ENCODE measurements around the gene JAKMIP3. TPM values are rescaled to one million over a fixed set of nuclear protein-coding genes. Genes with fewer than 3 reads are reported as not detected.

The JAKMIP3 gene
- total RNA-seq: under 1 TPM; 0.40 to 0.52 TPM

DNA sequence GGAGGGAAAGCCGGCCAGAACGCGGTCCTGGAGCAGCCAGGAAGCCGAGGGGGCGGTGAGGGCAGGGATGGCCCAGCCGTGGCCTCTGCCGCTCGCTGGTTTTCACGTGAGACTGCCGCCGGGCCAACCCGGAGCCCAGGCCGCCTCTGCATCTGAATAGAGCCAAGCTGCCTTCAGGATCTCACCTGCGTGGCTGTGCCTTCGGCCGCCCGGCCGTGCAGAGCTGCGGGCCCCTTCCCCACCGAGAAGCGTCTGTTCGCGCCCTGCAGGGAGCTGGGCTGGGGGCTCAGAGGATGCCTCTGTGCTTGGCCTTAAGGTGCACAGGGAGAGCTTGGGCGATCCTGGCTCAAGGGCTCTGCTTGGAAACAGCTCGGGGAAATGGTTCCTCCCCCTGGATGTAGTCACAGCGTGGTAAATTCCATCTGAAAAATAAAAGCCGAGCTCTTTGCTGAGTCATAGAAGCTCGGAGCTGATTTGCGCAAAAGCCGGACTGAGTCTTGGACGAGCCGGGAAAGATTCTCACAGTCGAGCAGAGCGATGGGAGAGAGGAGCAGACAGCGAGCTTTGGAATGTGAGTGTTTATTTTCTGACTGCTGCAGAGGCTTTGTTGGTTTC is at the start of gene JAKMIP3:
JAKMIP3 (plus strand) TSS at position 456 of the 615 bp plus-strand sequence. CDS start 38,863 bp downstream, outside the sequence.
- Mint-ChIP-seq H3K4me3 (peak within 1 kb of the TSS; percentile 21), H3K27me3 (ENCODE audit: low read depth) (peaks cover 6% of the 10 kb centered on the region), H3K27ac (no peak within 1 kb of the TSS), H3K4me1 (ENCODE audit: low read depth) (peaks cover 6% of the 10 kb centered on the region), H3K9me3 (no peaks in the 10 kb centered on the region), H3K36me3 (ENCODE audit: low read depth) (no peaks in the 10 kb centered on the region)
- CTCF ChIA-PET: no interaction called here
- intact Hi-C loops (cut with micrococcal nuclease): no loop called here
- no peak for DNase-seq

DNA sequence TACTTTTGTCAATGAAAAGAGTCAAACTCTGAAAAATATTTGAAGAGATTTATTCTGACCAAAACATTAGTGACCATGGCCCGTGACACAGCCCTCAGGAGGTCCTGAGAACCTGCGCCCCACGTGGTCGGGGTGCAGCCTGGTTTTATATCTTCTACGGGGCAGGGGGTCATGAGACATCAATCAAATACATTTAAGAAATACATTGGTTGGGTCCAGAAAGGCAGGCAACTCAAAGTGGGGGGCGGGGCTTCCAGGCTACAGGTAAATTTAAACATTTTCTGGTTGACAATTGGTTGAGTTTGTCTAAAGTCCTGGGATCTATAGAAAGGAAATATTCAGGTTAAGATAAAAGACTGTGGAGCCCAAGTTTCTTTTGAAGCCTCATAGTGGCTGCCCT is 49.2 kb upstream of the JAKMIP3 start:
- intact Hi-C loops (cut with micrococcal nuclease): no loop called here
- CTCF ChIA-PET: no interaction called here
- no peak for DNase-seq
- Mint-ChIP-seq H3K4me1 (ENCODE audit: low read depth) (no peaks in the 10 kb centered on the region), H3K36me3 (ENCODE audit: low read depth) (no peaks in the 10 kb centered on the region), H3K27ac (no peak overlapping the region), H3K4me3 (no peak overlapping the region), H3K9me3 (no peaks in the 10 kb centered on the region), H3K27me3 (ENCODE audit: low read depth) (no peaks in the 10 kb centered on the region)

DNA sequence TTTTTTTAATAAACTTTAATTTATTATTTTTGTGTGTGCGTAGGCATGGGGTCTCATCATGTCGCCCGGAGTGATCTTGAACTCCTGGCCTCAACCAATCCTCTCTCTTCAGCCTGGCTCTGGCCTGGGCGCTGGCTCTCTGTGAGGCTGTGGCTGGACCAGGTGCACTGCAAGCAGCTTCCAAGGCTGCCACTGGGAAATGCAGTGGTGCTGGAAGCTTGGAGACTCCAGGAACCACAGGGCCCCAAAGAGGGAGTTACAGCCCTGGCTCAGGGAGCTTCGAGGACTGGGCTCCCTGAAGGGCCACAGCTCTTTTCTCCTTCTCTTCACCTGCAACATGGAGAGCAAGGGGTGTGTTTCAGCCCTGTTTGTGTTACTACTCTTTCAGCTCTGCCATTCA is 47.3 kb upstream of the JAKMIP3 start:
- peaks cover 6% of the 10 kb centered on the region for H3K4me1 Mint-ChIP-seq (ENCODE audit: low read depth)
- H3K9me3 Mint-ChIP-seq: no peaks in the 10 kb centered on the region
- H3K27ac Mint-ChIP-seq: no peak overlapping the region
- DNase-seq: no peak
- CTCF ChIA-PET: interaction anchor here (0.7 to 5.5 kb wide), 2 partner anchors 124 to 131 kb away, joined by 3 to 94 read pairs; no protein-coding TSS in a partner anchor
- no peak overlapping the region for H3K4me3 Mint-ChIP-seq
- H3K36me3 Mint-ChIP-seq (ENCODE audit: low read depth): no peaks in the 10 kb centered on the region
- intact Hi-C loops (cut with micrococcal nuclease): no loop called here
- peaks cover 5% of the 10 kb centered on the region for H3K27me3 Mint-ChIP-seq (ENCODE audit: low read depth)

DNA sequence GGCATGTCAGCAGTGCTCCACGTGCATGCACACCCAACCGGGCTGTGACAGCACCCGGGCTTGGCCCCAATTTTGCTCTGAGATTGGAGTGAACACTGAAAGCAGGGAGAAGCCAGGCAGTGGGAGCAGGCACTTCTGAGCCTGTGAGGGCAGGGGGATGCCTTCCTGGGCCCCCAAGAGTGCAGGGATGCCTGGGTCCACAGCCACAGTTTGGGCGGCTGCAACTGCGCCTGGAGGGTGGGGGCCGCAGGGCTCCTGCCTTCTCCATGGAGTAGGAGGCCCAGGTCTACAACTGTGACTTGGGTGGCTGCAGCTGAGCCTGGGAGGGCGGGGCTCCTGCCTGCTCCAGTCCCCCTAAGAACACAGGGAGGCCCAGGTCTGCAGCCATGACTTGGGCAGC is 46.4 kb upstream of the JAKMIP3 start:
- CTCF ChIA-PET: interaction anchor here (1.6 to 5.5 kb wide), 2 partner anchors 9 to 132 kb away, joined by 5 to 94 read pairs; no protein-coding TSS in a partner anchor
- H3K9me3 Mint-ChIP-seq: no peaks in the 10 kb centered on the region
- H3K27ac Mint-ChIP-seq: no peak overlapping the region
- DNase-seq: no peak
- H3K4me3 Mint-ChIP-seq: no peak overlapping the region
- peaks cover 7% of the 10 kb centered on the region for H3K27me3 Mint-ChIP-seq (ENCODE audit: low read depth)
- H3K4me1 Mint-ChIP-seq (ENCODE audit: low read depth): peaks cover 9% of the 10 kb centered on the region
- no peaks in the 10 kb centered on the region for H3K36me3 Mint-ChIP-seq (ENCODE audit: low read depth)
- intact Hi-C loops (cut with micrococcal nuclease): no loop called here

DNA sequence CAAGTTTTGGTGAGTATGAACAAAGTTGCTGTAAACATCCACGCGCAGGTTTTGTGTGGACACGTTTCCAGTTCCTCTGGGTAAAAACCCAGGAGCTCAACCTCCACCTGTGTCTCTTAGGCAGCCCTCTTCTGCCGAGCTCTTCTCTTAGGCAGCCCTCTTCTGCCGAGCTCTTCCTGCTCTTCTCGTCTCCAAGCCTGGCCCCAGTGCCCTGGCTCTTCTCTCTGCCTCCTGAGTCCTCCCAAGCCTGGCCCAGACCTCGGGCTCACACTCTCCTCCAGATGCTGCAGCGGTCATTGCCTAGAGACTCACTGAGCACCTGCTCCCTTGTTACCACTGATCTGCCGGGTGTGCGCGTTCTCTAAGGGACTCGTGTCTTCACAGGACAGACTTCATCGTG is 45.3 kb upstream of the JAKMIP3 start:
- Mint-ChIP-seq H3K27me3 (ENCODE audit: low read depth) (peaks cover 10% of the 10 kb centered on the region), H3K27ac (no peak overlapping the region), H3K36me3 (ENCODE audit: low read depth) (no peaks in the 10 kb centered on the region), H3K4me1 (ENCODE audit: low read depth) (peaks cover 9% of the 10 kb centered on the region), H3K9me3 (no peaks in the 10 kb centered on the region), H3K4me3 (no peak overlapping the region)
- intact Hi-C loops (cut with micrococcal nuclease): loop anchor here (10.0 kb wide), 1 partner anchor 124 kb away; no protein-coding TSS in a partner anchor
- CTCF ChIA-PET: interaction anchor here (1.6 to 5.5 kb wide), 2 partner anchors 8 to 133 kb away, joined by 5 to 94 read pairs; no protein-coding TSS in a partner anchor
- DNase-seq: no peak

DNA sequence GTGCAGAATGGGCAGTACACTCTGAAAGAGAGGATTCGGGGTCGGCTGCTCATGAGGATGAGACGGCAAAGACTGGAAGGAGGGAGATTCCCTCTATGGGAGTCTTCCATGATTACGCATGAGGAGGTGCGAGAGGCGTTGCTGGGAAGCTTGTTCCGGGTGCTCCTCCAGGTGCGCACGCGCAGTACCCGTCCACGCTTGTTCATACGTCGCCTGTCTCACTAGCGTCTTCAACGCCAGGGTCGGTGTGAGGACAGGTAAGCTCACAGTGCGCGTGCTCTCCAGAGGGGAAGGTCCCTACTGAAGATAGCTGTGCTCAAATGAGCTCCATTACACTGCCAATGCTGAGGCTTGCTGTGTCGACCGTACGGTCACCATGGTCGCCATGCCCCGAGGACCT is 44.7 kb upstream of the JAKMIP3 start:
- Mint-ChIP-seq H3K9me3 (no peaks in the 10 kb centered on the region), H3K36me3 (ENCODE audit: low read depth) (no peaks in the 10 kb centered on the region), H3K4me3 (no peak overlapping the region), H3K4me1 (ENCODE audit: low read depth) (peaks cover 9% of the 10 kb centered on the region), H3K27me3 (ENCODE audit: low read depth) (peaks cover 13% of the 10 kb centered on the region), H3K27ac (no peak overlapping the region)
- DNase-seq: no peak
- CTCF ChIA-PET: interaction anchor here (5.5 kb wide), 1 partner anchor 134 kb away, joined by 94 read pairs; no protein-coding TSS in a partner anchor
- intact Hi-C loops (cut with micrococcal nuclease): loop anchor here (10.0 kb wide), 1 partner anchor 124 kb away; no protein-coding TSS in a partner anchor

DNA sequence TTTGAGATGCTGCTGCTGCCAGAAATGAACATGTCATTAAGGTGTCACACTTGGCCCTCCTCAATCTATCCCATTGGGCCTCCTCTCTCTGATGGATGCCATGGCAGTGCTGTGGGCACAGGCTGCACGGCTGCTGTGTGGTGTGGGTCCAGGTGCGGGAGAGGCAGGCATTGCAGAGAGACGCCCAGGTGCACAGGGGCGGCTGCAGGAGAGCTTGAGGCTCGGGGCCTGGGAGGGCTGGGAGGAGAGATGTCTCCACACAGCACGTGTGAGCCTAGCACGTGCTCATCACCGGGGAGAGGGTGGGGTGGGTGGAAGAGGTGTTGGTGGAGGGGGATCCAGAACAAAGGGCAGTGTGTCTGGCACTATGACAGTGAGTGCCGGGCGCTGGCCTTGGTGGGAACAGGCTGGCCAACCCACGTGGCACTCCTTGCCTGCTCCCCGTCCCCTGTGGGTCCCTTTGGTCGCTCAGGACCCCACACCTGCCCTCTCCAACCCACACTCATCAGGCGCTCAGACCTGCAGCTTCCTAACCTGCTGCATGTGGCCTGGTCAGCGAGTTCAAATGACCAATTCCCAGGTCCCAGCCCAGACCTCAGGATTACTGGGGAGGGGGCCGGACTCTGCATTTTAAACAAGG is 44.1 kb upstream of the JAKMIP3 start:
- Mint-ChIP-seq H3K27me3 (ENCODE audit: low read depth) (peaks cover 13% of the 10 kb centered on the region), H3K36me3 (ENCODE audit: low read depth) (no peaks in the 10 kb centered on the region), H3K4me3 (no peak overlapping the region), H3K9me3 (no peaks in the 10 kb centered on the region), H3K4me1 (ENCODE audit: low read depth) (peaks cover 9% of the 10 kb centered on the region), H3K27ac (no peak overlapping the region)
- intact Hi-C loops (cut with micrococcal nuclease): loop anchor here (10.0 kb wide), 1 partner anchor 123 kb away; no protein-coding TSS in a partner anchor
- no peak for DNase-seq
- CTCF ChIA-PET: interaction anchor here (1.4 to 5.5 kb wide), 3 partner anchors 11 to 134 kb away, joined by 4 to 94 read pairs (median 9); no protein-coding TSS in a partner anchor

DNA sequence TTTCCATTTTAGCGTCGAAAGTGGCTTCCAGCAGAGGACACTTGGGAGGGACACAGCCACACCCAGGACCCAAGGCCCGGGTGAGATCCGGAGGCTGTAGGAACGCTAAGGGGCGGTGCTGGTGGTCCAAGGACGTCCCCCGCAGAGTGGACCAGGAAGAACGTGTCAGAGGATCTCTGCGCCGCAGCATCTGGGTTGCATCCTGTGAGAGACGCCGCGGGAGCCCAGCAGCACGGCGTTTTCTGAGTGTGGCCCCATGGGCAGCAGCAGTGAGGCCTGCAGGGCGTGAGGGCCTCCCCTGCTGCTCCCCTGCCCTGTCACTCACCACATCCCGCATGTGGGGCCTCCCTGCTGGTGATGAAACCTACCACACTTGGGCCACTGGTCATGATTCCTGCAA is 43.5 kb upstream of the JAKMIP3 start:
- Mint-ChIP-seq H3K9me3 (no peaks in the 10 kb centered on the region), H3K27ac (no peak overlapping the region), H3K27me3 (ENCODE audit: low read depth) (peaks cover 15% of the 10 kb centered on the region), H3K4me3 (no peak overlapping the region), H3K4me1 (ENCODE audit: low read depth) (peaks cover 9% of the 10 kb centered on the region), H3K36me3 (ENCODE audit: low read depth) (no peaks in the 10 kb centered on the region)
- no peak for DNase-seq
- CTCF ChIA-PET: interaction anchor here (0.5 to 5.5 kb wide), 24 partner anchors 8 to 582 kb away, joined by 3 to 94 read pairs (median 4); partner anchors contain the start of gene BNIP3
- intact Hi-C loops (cut with micrococcal nuclease): loop anchor here (10.0 kb wide), 1 partner anchor 123 kb away; no protein-coding TSS in a partner anchor

DNA sequence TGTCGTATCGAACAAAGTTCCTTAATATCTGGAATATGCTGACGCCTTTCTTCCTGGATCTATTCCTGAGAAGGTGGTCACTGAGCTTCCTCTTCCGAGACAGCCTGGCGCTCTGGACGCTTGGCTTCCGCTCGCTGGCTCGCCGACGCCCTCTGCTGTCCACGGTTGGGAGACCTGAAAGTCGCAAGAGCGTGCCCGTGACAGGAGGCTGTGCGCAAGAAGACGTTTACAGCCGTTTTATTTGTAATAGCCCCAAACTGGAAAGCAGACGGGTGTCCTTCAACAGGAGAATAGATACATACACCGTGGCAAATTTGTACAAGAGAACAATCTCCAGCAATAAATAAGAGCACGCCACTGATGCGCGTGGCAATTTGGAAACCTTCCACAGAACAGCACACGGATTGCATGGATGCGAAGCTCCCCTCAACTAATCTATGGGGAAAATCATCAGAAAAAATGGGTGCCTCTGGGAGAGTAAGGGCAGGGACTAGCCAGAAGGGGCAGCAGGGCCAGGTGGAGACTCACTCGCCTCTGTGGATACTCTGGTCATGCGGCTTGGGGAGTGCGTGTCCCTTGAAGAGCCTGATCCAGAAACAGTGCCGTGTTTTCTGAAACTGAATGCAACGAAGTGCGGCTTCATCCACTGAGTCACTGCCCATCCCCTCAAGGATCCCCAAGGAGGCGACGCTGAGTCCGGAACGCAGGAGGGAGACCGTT is 42.5 kb upstream of the JAKMIP3 start:
- Mint-ChIP-seq H3K27me3 (ENCODE audit: low read depth) (peaks cover 22% of the 10 kb centered on the region), H3K4me1 (ENCODE audit: low read depth) (peaks cover 9% of the 10 kb centered on the region), H3K9me3 (no peaks in the 10 kb centered on the region), H3K27ac (no peak overlapping the region), H3K4me3 (no peak overlapping the region), H3K36me3 (ENCODE audit: low read depth) (no peaks in the 10 kb centered on the region)
- peak; percentile 86 for DNase-seq
- intact Hi-C loops (cut with micrococcal nuclease): loop anchor here (1.0 to 10.0 kb wide), 3 partner anchors 42 to 138 kb away; partner anchors contain the start of gene BNIP3
- CTCF ChIA-PET: interaction anchor here (0.6 to 5.5 kb wide), 32 partner anchors 8 to 150 kb away, joined by 3 to 94 read pairs (median 4); partner anchors contain the start of gene BNIP3

DNA sequence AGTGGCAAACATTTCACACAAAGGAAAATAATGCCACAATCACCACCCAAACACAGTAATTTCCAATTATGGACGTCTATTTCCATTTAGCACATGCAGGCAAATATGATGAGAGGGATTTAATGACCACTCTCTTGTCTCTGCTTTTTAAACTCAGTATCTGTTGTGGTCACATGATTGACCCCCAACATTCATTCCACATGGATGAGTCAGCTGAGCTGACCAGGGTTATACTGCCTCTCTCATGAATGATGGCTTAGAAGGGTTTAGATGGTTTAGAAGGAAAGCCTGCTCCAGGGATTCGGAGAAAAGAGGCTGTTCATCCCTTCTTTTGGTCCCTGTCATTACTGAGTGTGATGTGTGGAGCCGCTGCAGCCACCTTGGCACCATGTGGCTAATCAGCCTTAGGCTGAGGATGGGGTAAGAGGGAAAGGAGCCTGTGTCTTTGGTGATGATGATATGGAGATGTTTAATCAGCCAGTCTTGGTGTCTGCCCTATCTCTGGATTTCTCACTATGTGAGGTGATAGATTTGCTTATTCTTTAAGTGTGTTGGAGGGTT is 38.2 kb upstream of the JAKMIP3 start:
- no peaks in the 10 kb centered on the region for H3K36me3 Mint-ChIP-seq (ENCODE audit: low read depth)
- CTCF ChIA-PET: no interaction called here
- no peak overlapping the region for H3K27ac Mint-ChIP-seq
- H3K9me3 Mint-ChIP-seq: no peaks in the 10 kb centered on the region
- no peak for DNase-seq
- intact Hi-C loops (cut with micrococcal nuclease): loop anchor here (10.0 kb wide), 1 partner anchor 117 kb away; no protein-coding TSS in a partner anchor
- H3K4me1 Mint-ChIP-seq (ENCODE audit: low read depth): peaks cover 9% of the 10 kb centered on the region
- no peak overlapping the region for H3K4me3 Mint-ChIP-seq
- H3K27me3 Mint-ChIP-seq (ENCODE audit: low read depth): peaks cover 33% of the 10 kb centered on the region

DNA sequence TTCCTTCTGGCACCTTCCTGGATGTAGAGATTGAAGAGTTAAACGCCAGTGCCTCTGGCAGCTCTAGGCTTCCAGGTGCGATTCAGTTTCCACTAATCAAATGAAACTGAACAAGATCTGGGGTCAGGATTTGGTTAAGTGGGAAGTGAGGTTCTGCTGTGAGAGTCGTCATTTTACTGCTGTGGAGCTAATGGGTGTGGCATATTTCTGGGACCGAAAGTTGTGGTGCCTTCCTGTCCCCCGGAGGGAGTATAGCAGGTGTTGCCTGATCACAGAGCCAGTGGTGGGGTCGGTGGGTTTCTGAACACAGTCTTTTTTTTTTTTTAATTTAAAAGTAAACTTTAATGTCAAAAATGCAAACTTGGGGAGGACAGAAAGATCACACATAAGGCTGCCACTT is 37.0 kb upstream of the JAKMIP3 start:
- H3K27me3 Mint-ChIP-seq (ENCODE audit: low read depth): peaks cover 32% of the 10 kb centered on the region
- no peak overlapping the region for H3K4me3 Mint-ChIP-seq
- H3K9me3 Mint-ChIP-seq: no peaks in the 10 kb centered on the region
- DNase-seq: no peak
- CTCF ChIA-PET: interaction anchor here (0.8 to 1.1 kb wide), 2 partner anchors 9 to 143 kb away, joined by 3 to 5 read pairs; no protein-coding TSS in a partner anchor
- H3K4me1 Mint-ChIP-seq (ENCODE audit: low read depth): peaks cover under 1% of the 10 kb centered on the region
- intact Hi-C loops (cut with micrococcal nuclease): loop anchor here (10.0 kb wide), 1 partner anchor 116 kb away; no protein-coding TSS in a partner anchor
- H3K36me3 Mint-ChIP-seq (ENCODE audit: low read depth): no peaks in the 10 kb centered on the region
- H3K27ac Mint-ChIP-seq: no peak overlapping the region
